CD1c-positive myeloid dendritic cell (primary cell): ENCODE data around the gene TAF4.
"Not testable (repeated sequence)": the region's sequence is repeated elsewhere in the genome, so short reads cannot be mapped to it uniquely, and the experiment has no call there.

Experiments
- DNase-seq: peaks from one replicate; pipeline ENCODE4 v3.0.0-alpha.2; 2016; ENCODE audit errors: extremely low spot score

The TAF4 gene

DNA sequence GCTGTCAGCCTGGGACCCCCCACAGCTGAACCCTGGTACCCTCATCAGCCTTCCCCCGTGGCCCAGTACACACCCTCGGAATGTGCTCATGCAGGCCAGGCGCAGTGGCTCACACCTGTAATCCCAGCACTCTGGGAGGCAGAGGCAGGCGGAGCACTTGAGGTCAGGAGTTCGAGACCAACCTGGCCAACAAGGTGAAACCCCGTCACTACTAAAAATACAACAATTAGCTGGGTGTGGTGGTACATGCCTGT is 9.9 kb downstream of the TAF4 start:
- not testable (repeated sequence) for DNase-seq

DNA sequence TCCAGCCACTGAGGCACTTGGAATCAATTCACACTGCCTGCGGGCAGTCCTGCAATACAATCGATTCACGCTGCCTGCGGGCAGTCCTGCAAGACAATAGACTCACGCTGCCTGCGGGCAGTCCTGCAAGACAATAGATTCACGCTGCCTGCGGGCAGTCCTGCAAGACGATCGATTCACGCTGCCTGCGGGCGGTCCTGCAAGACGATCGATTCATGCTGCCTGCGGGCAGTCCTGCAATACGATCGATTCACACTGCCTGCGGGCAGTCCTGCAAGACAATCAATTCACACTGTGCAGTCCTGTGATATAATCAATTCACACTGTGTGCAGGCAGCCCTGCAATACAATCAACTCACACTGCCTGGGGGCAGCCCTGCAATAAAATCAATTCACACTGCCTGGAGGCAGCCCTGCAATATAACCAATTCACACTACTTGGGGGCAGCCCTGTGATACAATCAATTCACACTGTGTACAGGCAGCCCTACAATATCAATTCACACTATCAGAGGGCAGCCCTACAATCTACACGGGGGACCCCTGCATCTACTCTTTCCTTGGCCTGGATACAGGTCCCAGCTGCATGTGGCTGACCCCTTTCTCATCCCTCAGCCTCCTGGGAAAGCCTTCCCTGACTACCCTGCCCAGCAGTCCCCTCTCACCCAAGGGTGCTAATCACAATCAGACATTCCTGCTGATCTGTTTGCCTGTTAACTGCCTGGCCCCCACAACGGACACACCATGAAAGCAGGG is 10.4 kb downstream of the TAF4 start:
- DNase-seq = no peak

DNA sequence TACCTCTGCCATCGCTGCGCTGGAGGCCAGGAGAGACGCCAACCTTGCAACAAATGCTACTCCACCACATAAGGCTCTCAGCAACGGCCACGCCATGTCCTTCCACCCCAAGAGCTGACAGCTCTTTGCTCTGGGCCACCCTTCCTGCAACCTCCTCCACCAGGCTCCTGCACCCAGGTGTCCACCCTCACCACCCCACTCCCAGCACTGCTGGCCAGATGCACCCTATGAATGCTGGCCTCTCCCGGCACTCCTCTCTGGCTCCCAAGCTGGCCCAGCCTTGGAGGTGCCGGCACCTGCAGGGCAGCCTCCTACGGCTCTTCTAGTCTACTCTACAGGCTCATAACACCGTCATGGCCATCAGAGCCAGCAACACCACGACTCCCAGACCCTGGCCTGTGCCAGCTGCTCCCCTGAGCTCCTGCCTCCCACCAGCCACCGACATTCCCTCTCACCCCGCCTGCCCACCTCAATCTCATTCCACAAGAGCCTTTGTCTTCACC is 11.2 kb downstream of the TAF4 start:
- no peak for DNase-seq

DNA sequence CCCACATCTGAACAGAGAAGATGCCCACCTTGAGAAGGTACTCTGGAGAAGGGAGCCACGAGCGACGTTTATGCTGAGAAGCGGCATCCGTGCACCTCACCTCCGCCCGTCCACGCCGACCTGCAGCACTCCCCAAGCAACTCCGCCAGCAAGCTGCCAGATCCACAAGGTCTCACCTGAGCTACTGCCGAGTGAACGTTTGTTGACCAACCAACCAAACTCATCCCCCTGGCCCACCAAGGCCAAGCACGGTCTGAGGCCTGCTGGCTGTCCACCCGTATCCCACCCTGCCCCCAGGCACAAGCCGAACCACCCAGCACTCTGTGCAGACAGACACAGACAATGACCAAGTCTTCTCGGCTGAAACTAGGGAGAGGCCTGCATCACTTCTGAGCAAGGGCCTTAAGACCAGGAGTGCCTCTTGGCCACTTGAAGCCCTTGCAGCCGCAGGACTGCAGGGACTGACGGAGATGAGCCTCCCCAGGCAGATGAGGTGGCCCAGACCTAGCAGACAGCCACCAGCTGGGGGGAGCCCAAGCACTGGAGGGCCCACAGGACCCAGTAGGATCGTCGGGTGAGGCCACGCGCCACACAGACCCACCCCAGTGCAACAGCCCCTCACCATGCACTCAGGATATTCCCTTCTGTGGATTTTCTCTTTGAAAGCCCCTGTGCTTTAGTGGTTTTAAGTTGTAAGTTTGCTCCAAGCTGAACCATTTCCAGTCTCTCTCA is 12.1 kb downstream of the TAF4 start:
- DNase-seq = no peak

DNA sequence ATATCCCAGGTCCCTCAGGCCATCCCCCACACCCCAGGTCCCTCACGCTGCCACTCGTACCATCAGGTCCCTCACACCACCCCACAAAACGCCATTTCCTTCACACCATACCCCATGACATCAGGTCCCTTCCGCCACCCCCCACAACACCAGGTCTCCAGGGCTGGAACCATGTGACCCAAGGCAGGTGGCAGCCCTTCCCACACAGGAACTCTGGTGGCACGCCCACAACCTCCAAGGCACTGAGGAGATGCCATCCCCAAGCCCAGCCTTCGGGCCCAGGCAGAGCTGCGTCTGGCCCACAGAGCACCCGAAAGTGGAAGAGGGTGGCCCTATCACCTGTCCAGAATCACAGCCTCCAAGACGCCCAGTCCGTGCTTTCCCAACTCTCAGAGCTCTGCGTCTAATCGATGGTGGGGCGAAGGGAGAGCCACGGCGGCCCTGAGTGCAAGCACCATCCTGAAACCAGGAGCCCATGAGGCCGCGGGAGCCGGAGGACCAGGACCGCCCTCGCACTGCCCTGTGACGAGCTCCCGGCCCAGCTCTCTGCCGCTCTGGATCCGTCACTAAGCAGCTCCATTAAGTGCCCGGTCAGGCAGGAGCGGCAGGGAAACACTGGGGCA is 12.7 kb downstream of the TAF4 start:
- DNase-seq = no peak

DNA sequence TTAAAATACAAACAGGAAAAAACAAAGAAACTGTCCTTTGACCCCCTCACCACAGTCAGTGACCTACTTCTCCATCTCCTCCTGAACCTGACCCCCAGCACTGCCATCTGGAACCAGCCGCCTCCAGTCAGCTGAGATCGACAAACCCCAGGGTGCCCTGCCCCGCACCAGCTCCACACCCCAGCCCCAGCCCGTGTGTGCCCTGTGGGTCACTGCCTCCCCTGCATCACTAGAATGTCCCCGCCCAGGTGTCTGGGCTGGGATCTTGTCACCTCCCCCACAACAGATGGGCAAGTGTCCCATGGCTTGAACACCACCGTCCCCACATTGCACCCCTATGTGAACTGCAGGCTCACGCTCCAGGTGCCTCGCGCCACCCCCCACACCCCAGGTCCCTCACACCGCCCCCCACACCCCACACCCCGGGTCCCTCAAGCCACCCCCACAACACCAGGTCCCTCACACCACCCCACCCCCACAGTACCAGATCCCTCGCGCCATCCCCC is 13.3 kb downstream of the TAF4 start:
- no peak for DNase-seq

DNA sequence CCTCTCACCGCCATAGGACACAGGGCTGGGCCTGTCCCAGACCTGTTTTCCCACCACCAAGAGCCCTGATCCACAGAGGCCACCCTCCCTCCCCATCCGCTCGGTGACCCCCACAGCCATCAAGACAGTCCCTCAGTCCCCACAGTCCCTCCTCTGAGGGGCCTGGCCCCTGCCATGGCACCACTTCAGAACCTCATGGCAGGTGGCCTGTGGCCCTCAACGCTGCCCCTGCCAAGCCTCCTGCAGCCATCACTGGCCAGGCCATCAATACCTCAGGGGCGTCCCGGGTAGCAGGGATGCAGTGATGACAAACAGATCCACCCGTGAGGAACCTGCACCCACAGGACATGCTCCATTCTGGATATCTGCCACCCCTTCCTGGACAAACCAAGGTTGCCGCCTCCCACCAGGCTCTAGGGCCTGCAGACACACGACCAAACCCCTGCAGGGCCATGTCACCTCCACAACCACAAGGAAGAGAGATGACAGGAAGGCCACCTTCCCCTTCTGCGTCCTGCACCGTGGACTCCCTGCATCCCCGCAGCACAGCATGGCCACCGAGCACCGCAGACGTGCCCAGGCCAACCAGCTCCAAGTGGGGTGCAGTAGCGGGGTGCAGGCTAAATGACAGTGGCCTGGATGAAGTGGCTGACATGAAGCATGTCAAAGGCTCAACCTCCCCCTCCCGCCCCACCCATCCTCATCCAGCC is 14.0 kb downstream of the TAF4 start:
- DNase-seq = no peak

DNA sequence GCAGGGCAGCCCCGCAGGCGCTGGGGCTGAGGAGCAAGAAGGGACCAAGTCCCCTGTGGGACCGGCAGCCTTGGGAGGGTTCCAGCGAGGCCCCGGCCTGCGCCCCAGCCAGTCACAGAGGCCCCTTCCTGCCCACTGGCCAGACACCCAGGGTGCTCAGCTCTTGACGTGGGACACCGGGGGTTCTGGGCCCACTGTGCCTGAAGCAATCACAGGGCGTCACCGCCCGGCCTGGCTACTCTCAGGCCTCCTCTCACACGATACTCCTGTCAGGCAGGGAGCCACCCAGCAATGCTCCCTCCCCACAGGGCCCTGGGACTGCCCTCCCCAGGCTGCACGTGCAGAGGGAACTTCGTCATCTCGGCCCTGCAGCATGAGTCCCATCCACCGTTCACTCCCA is 14.5 kb downstream of the TAF4 start:
- DNase-seq = no peak

DNA sequence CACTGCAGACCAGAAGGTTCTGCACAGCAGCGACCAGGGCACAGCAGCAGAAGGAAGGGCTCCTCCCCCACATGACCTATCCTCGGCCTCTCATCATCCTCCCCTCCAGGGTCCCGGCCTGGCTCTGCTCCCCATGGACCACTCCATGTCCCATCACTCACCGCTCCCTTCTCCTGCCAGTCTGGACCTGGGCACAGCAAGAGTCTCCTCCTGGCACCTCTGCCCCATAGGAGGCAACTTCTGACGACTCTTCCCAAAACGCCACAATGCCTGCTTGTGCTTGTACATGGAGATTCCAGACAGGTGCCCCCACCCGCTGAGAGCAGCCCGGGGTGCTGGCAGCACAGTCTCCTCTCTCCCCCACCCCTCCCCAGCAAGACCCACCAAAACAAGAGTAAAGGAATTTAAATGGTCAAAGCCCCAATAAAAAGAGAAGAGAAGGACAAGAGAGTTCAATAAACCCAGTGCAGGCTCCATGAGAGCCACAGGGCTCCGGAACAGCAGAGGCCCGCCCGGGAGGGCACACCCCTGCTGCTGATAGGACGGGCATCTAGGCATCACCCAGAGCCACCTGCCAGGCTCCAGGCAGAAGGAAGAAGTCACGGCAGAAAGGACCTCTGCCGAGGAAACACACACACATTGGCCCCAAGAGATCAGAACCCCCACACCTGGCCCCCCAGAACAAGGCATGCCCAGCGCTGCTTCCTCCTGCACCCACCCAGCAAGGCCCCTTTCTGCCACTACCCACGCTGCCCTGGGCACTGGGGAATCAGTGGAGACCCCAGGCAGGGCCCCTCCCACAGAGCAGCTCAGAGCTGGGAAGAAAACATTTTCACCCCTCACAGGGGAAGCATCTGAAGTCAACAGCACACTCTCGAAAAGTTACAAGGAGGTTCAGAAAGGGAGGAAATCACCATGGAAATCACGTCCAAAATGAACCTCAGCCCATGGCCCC is 15.2 kb downstream of the TAF4 start:
- no peak for DNase-seq

DNA sequence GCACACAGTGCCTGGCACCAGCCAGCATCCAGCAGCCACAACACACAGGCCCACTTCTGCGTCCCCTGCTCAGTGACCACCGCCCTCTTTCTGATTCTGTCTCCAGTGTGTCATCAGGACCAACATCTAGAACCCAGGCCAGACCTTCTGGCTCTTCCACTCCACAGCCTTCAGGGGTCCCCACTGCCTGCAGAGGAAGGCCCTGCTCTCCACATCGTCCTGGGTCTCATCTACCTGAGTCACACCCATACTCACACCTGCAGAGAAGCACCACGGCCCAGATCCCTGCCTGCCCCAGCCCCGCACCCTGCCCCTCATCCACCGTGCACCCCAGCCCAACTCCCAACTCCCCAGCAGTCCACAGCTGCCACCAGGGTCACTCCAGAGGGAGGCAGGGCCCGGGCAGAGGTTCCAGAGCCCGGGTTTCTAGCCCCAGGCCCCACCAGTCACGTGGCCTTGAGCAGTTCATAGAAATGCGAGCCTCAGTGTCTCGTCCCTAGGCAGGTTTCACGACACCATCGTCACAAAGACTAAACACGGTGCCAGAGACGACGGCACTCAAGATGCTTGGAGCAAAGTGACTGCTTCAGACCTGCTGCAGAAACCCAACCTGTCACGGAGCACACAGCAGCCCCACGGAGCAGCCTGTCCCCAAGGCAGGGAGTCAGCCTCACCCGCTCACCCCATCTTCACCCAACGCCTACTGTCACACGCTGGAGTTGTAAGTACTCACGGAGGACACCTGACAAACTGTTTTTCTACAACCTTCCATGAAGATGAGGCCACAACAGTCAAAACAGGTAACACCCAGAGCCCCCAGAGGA is 16.1 kb downstream of the TAF4 start:
- no peak for DNase-seq

DNA sequence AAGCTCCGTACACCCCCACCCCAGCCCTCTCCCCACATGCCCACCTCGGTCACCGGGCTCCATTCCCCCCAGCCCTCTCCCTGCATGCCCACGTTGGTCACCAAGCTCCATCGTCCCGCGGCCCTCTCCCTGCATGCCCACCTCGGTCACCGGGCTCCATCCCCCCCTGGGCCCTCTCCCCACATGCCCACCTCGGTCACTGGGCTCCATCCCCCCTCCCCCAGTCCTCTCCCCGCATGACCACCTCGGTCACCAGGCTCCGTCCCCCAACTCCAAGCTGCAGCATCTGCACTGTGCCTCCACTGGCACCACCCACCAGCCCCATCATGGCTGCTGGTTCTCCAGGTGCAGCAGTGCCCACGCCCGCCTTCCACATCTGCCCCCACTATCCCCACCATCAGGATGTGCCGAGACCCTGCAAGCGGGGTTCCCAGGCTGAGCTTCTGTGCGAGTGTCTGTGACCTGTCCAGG is 16.8 kb downstream of the TAF4 start:
- no peak for DNase-seq

DNA sequence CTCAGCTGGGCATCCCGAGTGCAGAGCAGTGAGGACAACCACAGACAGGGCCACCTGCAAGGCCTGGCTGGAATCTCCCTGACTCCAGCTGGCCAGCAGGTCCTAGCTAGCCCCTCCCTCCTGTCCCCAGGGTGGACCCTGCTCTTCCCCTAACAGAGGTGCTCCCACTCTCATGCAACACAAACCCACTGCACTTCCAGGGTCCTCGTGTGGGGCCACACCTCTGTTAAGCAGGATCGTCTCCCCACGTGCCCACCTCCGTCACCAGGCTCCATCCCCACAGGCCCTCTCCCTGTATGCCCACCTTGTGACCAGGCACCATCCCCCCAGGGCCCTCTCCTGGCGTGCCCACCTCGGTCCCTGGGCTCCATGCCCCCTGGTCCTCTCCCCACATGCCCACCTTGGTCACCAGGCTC is 17.3 kb downstream of the TAF4 start:
- DNase-seq = no peak

DNA sequence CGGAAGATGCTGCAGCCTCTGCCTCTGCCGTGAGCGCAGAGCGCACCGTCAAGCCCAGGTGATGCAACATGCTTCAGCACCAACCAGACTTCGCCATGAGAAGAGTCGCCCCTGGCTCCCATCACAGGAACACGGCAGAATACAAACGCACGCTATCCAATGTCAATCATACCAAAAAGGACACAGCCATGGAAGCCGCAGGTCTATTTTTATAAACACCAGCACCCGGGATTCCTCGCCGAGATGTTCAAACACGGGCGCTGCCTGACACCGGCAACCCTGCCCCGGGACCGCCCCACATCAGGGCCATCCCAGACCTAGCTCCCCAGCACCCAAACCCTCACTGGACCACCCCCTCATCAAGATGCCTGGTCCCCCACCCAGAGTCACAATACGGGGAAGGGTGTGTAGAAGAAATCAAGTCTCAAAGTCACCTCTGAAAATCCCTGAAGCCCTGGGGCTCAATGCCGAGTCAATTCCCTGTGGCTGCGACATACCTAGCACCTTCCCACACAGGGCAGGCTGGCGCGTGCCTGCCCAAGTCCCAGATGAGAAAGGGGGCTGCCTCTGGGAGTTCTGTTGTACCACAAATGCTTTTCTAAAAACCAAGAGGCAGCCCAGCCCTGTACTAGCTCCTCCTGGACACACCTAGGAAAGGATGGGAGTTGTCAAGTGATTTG is 17.9 kb downstream of the TAF4 start:
- DNase-seq = no peak

DNA sequence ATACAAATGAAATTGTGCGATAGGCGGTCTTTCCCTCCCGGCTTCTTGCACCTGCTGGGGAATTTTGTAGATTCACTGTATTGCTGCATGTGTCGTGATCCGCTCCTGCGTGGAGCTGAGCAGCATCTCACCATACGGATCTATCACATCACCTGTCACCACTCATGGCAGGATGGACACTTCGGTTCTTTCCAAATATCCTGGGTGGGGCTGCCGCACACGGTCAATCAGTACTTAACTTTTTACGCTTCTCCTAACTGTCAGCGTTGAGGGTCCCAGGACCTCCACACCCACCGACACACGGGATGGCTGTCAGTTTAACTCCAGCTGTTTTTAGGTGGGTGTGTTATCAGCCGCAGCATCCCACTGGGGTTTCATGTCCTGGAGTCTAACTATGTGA is 19.2 kb downstream of the TAF4 start:
- no peak for DNase-seq

DNA sequence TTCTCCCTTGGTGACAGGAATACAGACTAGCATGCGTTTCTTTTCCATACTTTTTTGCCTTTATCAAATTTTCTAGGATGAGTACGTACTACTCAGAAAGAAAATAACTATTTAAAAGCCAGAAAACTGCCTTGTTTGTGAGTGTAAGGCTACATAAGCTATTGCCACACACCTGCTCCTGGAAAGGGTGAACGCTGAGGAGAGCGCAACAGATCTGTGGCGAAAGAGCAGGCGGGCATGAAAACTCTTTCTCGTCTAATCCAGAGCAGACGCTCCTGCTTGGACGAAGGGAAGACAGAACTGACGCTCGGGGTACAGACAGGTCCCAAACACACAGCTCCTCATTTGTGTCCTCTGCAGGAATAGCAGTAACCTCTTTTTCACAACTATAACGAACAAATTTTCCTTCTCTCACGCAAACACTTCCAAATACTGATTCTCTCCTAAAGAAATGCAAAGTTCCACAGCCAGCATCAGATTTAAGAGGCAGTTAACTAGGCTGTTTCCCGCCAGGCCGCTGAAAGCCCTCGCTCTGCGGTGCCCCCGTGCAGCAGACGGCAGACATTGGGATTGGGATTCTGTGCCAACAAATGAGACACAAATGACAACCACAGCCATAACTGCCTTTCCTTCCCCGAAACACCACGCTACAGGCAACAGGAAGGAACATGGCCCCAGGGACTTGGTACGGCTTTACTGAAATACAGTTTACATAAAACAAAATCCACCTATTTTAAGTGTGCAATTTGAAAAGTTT is 20.0 kb downstream of the TAF4 start:
- DNase-seq = no peak

DNA sequence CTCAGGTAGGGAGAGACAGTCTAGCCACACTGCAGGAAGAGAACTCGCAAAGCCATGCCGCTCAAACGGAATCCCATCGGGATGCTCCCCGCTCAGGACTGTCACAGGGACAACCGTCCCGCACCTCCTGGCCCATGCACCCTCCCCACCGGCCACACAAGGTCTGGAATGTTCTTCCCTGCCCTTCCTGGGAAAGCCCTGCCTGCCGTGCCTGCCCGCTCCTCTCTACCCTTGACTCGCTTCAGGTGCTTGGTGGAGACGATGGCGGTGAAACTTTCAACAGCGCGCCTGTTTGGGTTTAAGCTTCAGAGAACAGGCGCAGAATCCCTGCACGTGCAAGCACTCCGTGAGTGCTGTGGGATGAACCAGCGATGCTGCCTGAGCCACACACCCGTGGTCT is 20.6 kb downstream of the TAF4 start:
- no peak for DNase-seq

DNA sequence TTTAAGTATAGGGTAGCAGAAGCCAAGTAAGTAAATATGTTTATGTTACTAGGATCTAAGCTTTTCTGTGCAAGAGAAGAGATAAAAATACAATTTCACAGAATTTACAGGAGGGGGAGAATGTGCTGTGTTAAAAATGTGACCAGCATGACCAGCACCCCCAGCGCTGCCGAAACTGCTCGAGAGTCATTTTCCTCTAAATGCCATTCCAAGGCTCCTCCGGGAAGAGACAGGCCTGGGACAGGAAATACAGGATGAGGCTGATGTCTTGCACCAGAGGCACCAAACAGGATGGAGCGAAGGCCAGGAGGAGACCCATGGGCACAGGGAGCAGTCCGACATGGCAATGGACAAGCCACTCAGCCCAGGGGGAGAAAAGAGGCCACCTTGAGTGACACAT is 21.1 kb downstream of the TAF4 start:
- DNase-seq = no peak

DNA sequence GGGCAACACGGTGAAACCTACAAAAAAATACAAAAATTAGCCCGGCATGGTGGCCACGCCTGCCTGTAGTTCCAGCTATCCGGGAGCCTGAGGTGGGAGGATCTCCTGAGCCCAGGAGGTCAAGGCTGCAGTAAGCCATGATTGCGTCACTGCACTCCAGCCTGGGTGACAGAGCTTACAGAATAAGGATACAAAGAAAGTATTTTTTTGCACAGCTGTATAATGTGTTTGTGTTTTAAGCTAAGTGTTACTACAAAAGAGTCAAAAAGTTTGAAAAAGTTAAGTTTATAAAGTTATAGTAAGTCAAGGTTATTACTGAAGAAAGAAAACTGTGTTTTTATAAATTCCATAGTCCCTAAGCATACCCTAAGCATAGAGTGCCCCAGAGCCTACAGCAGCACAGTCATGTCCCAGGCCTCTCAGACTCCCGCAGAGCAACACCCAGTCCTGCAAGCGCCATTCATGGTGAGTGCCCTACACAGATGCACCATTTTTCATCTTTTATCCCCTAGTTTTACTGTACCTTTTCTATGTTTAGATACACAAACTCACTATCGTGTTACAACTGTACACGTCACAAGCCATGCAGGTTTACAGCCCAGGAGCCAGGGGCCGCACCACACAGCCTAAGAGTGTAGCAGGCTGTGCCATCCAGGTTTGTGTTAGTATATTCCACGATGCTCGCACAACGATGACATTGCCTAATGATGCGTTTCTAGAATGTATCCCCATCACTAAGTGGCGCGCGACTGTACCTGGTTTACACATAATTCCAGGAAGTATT is 22.4 kb downstream of the TAF4 start:
- no peak for DNase-seq
